Skeletal muscle satellite cell (primary cell): ENCODE measurements around the gene PNPLA5.

Experiments
- H3K27me3 ChIP-seq: 2 replicates; pipeline ENCODE4 v1.7.0; 2013; ENCODE audit warnings: low read length; ENCODE audit not compliant: control insufficient read depth, insufficient read depth
- H3K36me3 ChIP-seq: 2 replicates; pipeline ENCODE4 v1.7.0; 2013; ENCODE audit warnings: mild to moderate bottlenecking, control low read depth, low read length; ENCODE audit not compliant: insufficient read depth
- H3K4me1 ChIP-seq: 2 replicates; pipeline ENCODE4 v1.7.0; 2013; ENCODE audit warnings: low read length; ENCODE audit not compliant: control insufficient read depth, insufficient read depth
- H3K4me2 ChIP-seq: 2 replicates; pipeline ENCODE4 v1.7.0; 2013; ENCODE audit warnings: mild to moderate bottlenecking, low read length
- H3K4me3 ChIP-seq: 2 replicates; pipeline ENCODE4 v1.7.0; 2013; ENCODE audit warnings: low read length
- H3K9ac ChIP-seq: 2 replicates; pipeline ENCODE4 v1.7.0; 2013; ENCODE audit warnings: mild to moderate bottlenecking, low read depth, low read length, moderate library complexity
- H3K9me3 ChIP-seq: replicated peaks from 2 replicates; pipeline ENCODE4 v1.7.0; 2013; ENCODE audit warnings: mild to moderate bottlenecking, control low read depth, low read length

Gene PNPLA5

GRCh38 chr22:43859176-43859575 lies 32.6 kb downstream of the PNPLA5 start:
- Histone ChIP-seq H3K4me3 (no peak overlapping the region), H3K4me1 (no peaks in the 10 kb centered on the region), H3K9ac (no peak overlapping the region), H3K36me3 (no peaks in the 10 kb centered on the region), H3K4me2 (no peak overlapping the region), H3K27me3 (peaks cover 45% of the 10 kb centered on the region), H3K9me3 (no peaks in the 10 kb centered on the region)

- Histone ChIP-seq H3K27me3 (peaks cover 38% of the 10 kb centered on the region), H3K4me3 (no peak overlapping the region), H3K4me2 (no peak overlapping the region), H3K4me1 (no peaks in the 10 kb centered on the region), H3K9me3 (no peaks in the 10 kb centered on the region), H3K36me3 (no peaks in the 10 kb centered on the region), H3K9ac (no peak overlapping the region)
These were observed 33.5 kb downstream of the PNPLA5 start for GRCh38 chr22:43858156-43858895.

GRCh38 chr22:43857367-43857766 lies 34.4 kb downstream of the PNPLA5 start:
- Histone ChIP-seq H3K4me3 (no peak overlapping the region), H3K36me3 (no peaks in the 10 kb centered on the region), H3K9ac (no peak overlapping the region), H3K4me1 (no peaks in the 10 kb centered on the region), H3K9me3 (no peaks in the 10 kb centered on the region), H3K27me3 (peaks cover 41% of the 10 kb centered on the region), H3K4me2 (no peak overlapping the region)

- Histone ChIP-seq H3K9ac (no peak overlapping the region), H3K4me3 (no peak overlapping the region), H3K4me1 (no peaks in the 10 kb centered on the region), H3K36me3 (no peaks in the 10 kb centered on the region), H3K4me2 (no peak overlapping the region), H3K27me3 (peaks cover 42% of the 10 kb centered on the region), H3K9me3 (no peaks in the 10 kb centered on the region)
These were observed 36.4 kb downstream of the PNPLA5 start for GRCh38 chr22:43855431-43855830.

GRCh38 chr22:43854786-43855271 lies 37.0 kb downstream of the PNPLA5 start:
- Histone ChIP-seq H3K4me1 (no peaks in the 10 kb centered on the region), H3K9ac (no peak overlapping the region), H3K36me3 (no peaks in the 10 kb centered on the region), H3K27me3 (peaks cover 42% of the 10 kb centered on the region), H3K4me2 (no peak overlapping the region), H3K4me3 (no peak overlapping the region), H3K9me3 (no peaks in the 10 kb centered on the region)

- H3K4me1 ChIP-seq: no peaks in the 10 kb centered on the region
- no peaks in the 10 kb centered on the region for H3K9me3 ChIP-seq
- no peak overlapping the region for H3K9ac ChIP-seq
- peaks cover 42% of the 10 kb centered on the region for H3K27me3 ChIP-seq
- no peaks in the 10 kb centered on the region for H3K36me3 ChIP-seq
- H3K4me2 ChIP-seq: no peak overlapping the region
- H3K4me3 ChIP-seq: no peak overlapping the region
These were observed 37.6 kb downstream of the PNPLA5 start for GRCh38 chr22:43854121-43854785.

GRCh38 chr22:43853328-43853931 lies 38.4 kb downstream of the PNPLA5 start:
- Histone ChIP-seq H3K9ac (no peak overlapping the region), H3K4me3 (no peak overlapping the region), H3K36me3 (no peaks in the 10 kb centered on the region), H3K4me2 (no peak overlapping the region), H3K4me1 (no peaks in the 10 kb centered on the region), H3K27me3 (peaks cover 42% of the 10 kb centered on the region), H3K9me3 (no peaks in the 10 kb centered on the region)

- H3K36me3 ChIP-seq: no peaks in the 10 kb centered on the region
- no peak overlapping the region for H3K4me3 ChIP-seq
- no peaks in the 10 kb centered on the region for H3K9me3 ChIP-seq
- no peaks in the 10 kb centered on the region for H3K4me1 ChIP-seq
- no peak overlapping the region for H3K4me2 ChIP-seq
- peaks cover 42% of the 10 kb centered on the region for H3K27me3 ChIP-seq
- no peak overlapping the region for H3K9ac ChIP-seq
These were observed 39.1 kb downstream of the PNPLA5 start for GRCh38 chr22:43852573-43853327.

- H3K4me3 ChIP-seq: no peak overlapping the region
- peaks cover 42% of the 10 kb centered on the region for H3K27me3 ChIP-seq
- no peaks in the 10 kb centered on the region for H3K9me3 ChIP-seq
- no peak overlapping the region for H3K9ac ChIP-seq
- H3K36me3 ChIP-seq: no peaks in the 10 kb centered on the region
- H3K4me1 ChIP-seq: no peaks in the 10 kb centered on the region
- no peak overlapping the region for H3K4me2 ChIP-seq
These were observed 39.9 kb downstream of the PNPLA5 start for GRCh38 chr22:43851979-43852307.

- Histone ChIP-seq H3K4me1 (no peaks in the 10 kb centered on the region), H3K36me3 (no peaks in the 10 kb centered on the region), H3K9ac (no peak overlapping the region), H3K27me3 (peaks cover 45% of the 10 kb centered on the region), H3K9me3 (no peaks in the 10 kb centered on the region), H3K4me3 (no peak overlapping the region), H3K4me2 (no peak overlapping the region)
These were observed 40.5 kb downstream of the PNPLA5 start for GRCh38 chr22:43851058-43851978.
